ENCODE results near the gene EEF1A2.

- TF ChIP-seq EZH2 (IDR thresholded peaks at IDR 0.05) (no peak), CTCF (IDR thresholded peaks at IDR 0.05) (no peak), EZH2phosphoT487 (IDR thresholded peaks at IDR 0.05) (no peak)
Measured at GRCh38 chr20:63518946-63519667, 20.2 kb upstream of the EEF1A2 start.
